Hepatocyte (in vitro differentiated cells): ENCODE measurements around the gene WDR46. TPM values are rescaled to one million over a fixed set of nuclear protein-coding genes. Genes with fewer than 3 reads are reported as not detected.

Source experiments
- DNase-seq: peaks from one replicate; pipeline ENCODE4 v3.0.0-alpha.2; 2016; ENCODE audit warnings: low spot score
- H2AFZ ChIP-seq: fragments of 200-600 bp; sonication (generic); 2 replicates; pipeline ENCODE4 v1.6.0; 2016; ENCODE audit warnings: antibody characterized with exemption, mild to moderate bottlenecking
- H3K27ac ChIP-seq: fragments of 200-600 bp; sonication (generic); 2 replicates; pipeline ENCODE4 v1.5.1; 2016; ENCODE audit warnings: mild to moderate bottlenecking
- H3K27me3 ChIP-seq: fragments of 200-600 bp; sonication (generic); 2 replicates; pipeline ENCODE4 v1.6.1; 2016
- H3K36me3 ChIP-seq: fragments of 200-600 bp; sonication (generic); replicated peaks from 2 replicates; pipeline ENCODE4 v1.5.1; 2016; ENCODE audit warnings: low read depth; ENCODE audit not compliant: insufficient read depth
- H3K4me1 ChIP-seq: fragments of 200-600 bp; sonication (generic); 2 replicates; pipeline ENCODE4 v1.5.1; 2016; ENCODE audit warnings: mild to moderate bottlenecking, moderate library complexity; ENCODE audit not compliant: insufficient read depth
- H3K4me2 ChIP-seq: fragments of 200-600 bp; sonication (generic); 2 replicates; pipeline ENCODE4 v1.6.0; 2016
- H3K4me3 ChIP-seq: fragments of 200-600 bp; sonication (generic); 2 replicates; pipeline ENCODE4 v1.5.1; 2016; ENCODE audit warnings: mild to moderate bottlenecking
- H3K79me2 ChIP-seq: fragments of 200-600 bp; sonication (generic); 2 replicates; pipeline ENCODE4 v1.6.0; 2017; ENCODE audit warnings: mild to moderate bottlenecking
- H3K9me2 ChIP-seq: fragments of 200-600 bp; sonication (generic); replicated peaks from 2 replicates; pipeline ENCODE4 v1.6.0; 2017; ENCODE audit warnings: mild to moderate bottlenecking; ENCODE audit not compliant: insufficient read depth
- H3K9me3 ChIP-seq: fragments of 200-600 bp; sonication (generic); 2 replicates; pipeline ENCODE4 v1.5.1; 2016; ENCODE audit warnings: low read depth, mild to moderate bottlenecking
- H4K20me1 ChIP-seq: fragments of 200-600 bp; sonication (generic); 2 replicates; pipeline ENCODE4 v1.6.0; 2016; ENCODE audit warnings: mild to moderate bottlenecking; ENCODE audit not compliant: insufficient read depth, poor library complexity, severe bottlenecking
- EZH2 ChIP-seq: fragments of 200-600 bp; sonication (generic); IDR thresholded peaks from 2 replicates; pipeline ENCODE4 v1.6.1; 2016; ENCODE audit warnings: antibody characterized with exemption, mild to moderate bottlenecking, borderline replicate concordance
- EZH2phosphoT487 ChIP-seq: fragments of 200-600 bp; sonication (generic); IDR thresholded peaks from one replicate; pipeline ENCODE4 v1.6.1; 2018; ENCODE audit warnings: antibody characterized with exemption, mild to moderate bottlenecking, low read depth, moderate library complexity; ENCODE audit not compliant: unreplicated experiment, severe bottlenecking
- WGBS: methylation state at CpG from one replicate; pipeline ENCODE4 v1.1.6; 2016; ENCODE audit warnings: low lambda C conversion rate; ENCODE audit errors: missing lambda C conversion rate; 5-methylcytosine and 5-hydroxymethylcytosine counted together
- polyA plus RNA-seq: library from polyadenylated mRNA; unstranded; fragments of >200 nt; fragmentation: Nextera tagmentation; extraction: Ambion mirVana; gene quantifications from 2 replicates; pipeline ENCODE4 v1.2.1, GENCODE V29; 2016
- total RNA-seq: library from RNA; depleted of rRNA; stranded (reverse); fragments of >200 nt; gene quantifications from 2 replicates; pipeline ENCODE4 v1.2.3, GENCODE V29; 2014
- TF ChIP-seq, protein P1 (sequence below): fragments of 200-600 bp; sonication (generic); IDR thresholded peaks from 2 replicates; pipeline ENCODE4 v1.5.1; 2016; ENCODE audit warnings: antibody characterized with exemption, mild to moderate bottlenecking; ENCODE audit not compliant: poor library complexity

Gene WDR46
- total and polyA plus RNA-seq, 2 experiments from 2014 or later: 51.1 to 84.2 TPM

GRCh38 chr6:33254591-33254990 is 34.4 kb downstream of the WDR46 start:
- Histone ChIP-seq H3K36me3 (no peaks in the 10 kb centered on the region), H3K4me3 (no peak overlapping the region), H3K4me1 (peaks cover 5% of the 10 kb centered on the region)

DNA sequence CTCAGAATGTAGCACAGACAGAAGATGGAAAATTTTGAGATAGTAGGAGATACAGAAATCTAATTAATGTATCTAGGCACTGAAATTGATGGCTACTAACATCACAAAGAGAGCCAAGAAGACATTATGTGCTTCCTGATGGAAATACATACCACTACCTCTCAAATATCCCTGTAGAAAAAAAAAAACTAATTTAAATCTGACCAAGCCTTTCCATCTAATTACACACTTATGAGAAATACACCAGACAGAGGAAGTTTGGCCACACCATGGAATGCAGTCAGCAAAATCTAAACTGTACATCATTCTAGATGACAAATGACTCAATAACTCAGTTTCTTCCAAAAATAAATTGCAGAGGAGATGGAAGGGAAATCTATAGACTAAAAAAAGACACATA is 36.3 kb downstream of the WDR46 start:
- Histone ChIP-seq H3K9me2 (no peaks in the 10 kb centered on the region), H3K4me3 (no peak overlapping the region), H3K4me2 (no peak overlapping the region), H3K9me3 (no peaks in the 10 kb centered on the region), H3K79me2 (no peaks in the 10 kb centered on the region), H3K4me1 (peaks cover 5% of the 10 kb centered on the region), H3K27ac (no peak overlapping the region), H3K36me3 (no peaks in the 10 kb centered on the region), H3K27me3 (no peaks in the 10 kb centered on the region), H2AFZ (no peak overlapping the region), H4K20me1 (no peaks in the 10 kb centered on the region)
- TF ChIP-seq, protein P1, sequence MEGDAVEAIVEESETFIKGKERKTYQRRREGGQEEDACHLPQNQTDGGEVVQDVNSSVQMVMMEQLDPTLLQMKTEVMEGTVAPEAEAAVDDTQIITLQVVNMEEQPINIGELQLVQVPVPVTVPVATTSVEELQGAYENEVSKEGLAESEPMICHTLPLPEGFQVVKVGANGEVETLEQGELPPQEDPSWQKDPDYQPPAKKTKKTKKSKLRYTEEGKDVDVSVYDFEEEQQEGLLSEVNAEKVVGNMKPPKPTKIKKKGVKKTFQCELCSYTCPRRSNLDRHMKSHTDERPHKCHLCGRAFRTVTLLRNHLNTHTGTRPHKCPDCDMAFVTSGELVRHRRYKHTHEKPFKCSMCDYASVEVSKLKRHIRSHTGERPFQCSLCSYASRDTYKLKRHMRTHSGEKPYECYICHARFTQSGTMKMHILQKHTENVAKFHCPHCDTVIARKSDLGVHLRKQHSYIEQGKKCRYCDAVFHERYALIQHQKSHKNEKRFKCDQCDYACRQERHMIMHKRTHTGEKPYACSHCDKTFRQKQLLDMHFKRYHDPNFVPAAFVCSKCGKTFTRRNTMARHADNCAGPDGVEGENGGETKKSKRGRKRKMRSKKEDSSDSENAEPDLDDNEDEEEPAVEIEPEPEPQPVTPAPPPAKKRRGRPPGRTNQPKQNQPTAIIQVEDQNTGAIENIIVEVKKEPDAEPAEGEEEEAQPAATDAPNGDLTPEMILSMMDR: no peak
- TF ChIP-seq EZH2 (no peak), EZH2phosphoT487 (no peak)
- no peak for DNase-seq

More at GRCh38 chr6:33254591-33254990, 34.4 kb downstream of the WDR46 start:
- 96% methylated on average over 4 of the region's 4 CpGs for WGBS
- Histone ChIP-seq H3K79me2 (no peaks in the 10 kb centered on the region), H3K9me3 (no peaks in the 10 kb centered on the region), H3K27ac (no peak overlapping the region), H3K27me3 (no peaks in the 10 kb centered on the region), H4K20me1 (no peaks in the 10 kb centered on the region), H3K9me2 (no peaks in the 10 kb centered on the region), H2AFZ (no peak overlapping the region), H3K4me2 (no peak overlapping the region)
- TF ChIP-seq EZH2phosphoT487 (no peak), EZH2 (no peak)
- TF ChIP-seq, protein P1: no peak
- no peak for DNase-seq

- Histone ChIP-seq H3K9me3 (no peaks in the 10 kb centered on the region), H3K36me3 (no peaks in the 10 kb centered on the region), H4K20me1 (no peaks in the 10 kb centered on the region), H2AFZ (no peak overlapping the region), H3K4me1 (peaks cover 5% of the 10 kb centered on the region), H3K79me2 (no peaks in the 10 kb centered on the region), H3K27me3 (no peaks in the 10 kb centered on the region), H3K27ac (no peak overlapping the region), H3K4me3 (no peak overlapping the region), H3K4me2 (no peak overlapping the region), H3K9me2 (no peaks in the 10 kb centered on the region)
- WGBS: 86% methylated on average over 6 of the region's 6 CpGs
- TF ChIP-seq EZH2 (no peak), EZH2phosphoT487 (no peak)
- TF ChIP-seq, protein P1: no peak
- DNase-seq: no peak
Observed at GRCh38 chr6:33251395-33252012, 37.5 kb downstream of the WDR46 start.
